Pancreas (tissue), 10 donors: ENCODE measurements around the gene FBLN1. TPM values are rescaled to one million over a fixed set of nuclear protein-coding genes. Genes with fewer than 3 reads are reported as not detected.

ENCODE experiments used
- ATAC-seq, 4 donors: fragments of 200-7000 bp; cut with Tn5 transposase; one replicate each; pipeline versions ENCODE4 v1.8.0 to v1.9.1; 2020; ENCODE audit warnings: mild to moderate bottlenecking in 4 of 4, moderate library complexity in 4 of 4
- DNase-seq, 6 donors: peaks; one replicate each; pipeline ENCODE4 v3.0.0-alpha.2; 2020
- FAIRE-seq: peaks from 2 replicates; lab custom pipeline; 2012; peaks lifted over from hg19 to GRCh38; lab: Jason Lieb, UNC
- H3K27ac ChIP-seq, 4 donors: fragments of 200-600 bp; sonication (generic); 1 replicate in 3 of 4; 2 replicates in 1 of 4; pipeline versions ENCODE4 v1.5.0 to v1.8.0; 2020
- H3K27me3 ChIP-seq, 4 donors: fragments of 200-600 bp; one replicate each; pipeline ENCODE4 v1.8.0; 2021
- H3K36me3 ChIP-seq, 3 donors: fragments of 200-600 bp; sonication (generic) in 1 of 3; one replicate each; pipeline versions ENCODE4 v1.5.0 to v1.8.0; 2020 to 2021
- H3K4me1 ChIP-seq, 3 donors: fragments of 200-600 bp; one replicate each; pipeline ENCODE4 v1.8.0; 2021
- H3K4me3 ChIP-seq, 4 donors: fragments of 200-600 bp; sonication (generic) in 2 of 4; one replicate each; pipeline versions ENCODE4 v1.5.0 to v1.8.0; 2020 to 2021
- H3K9me3 ChIP-seq, 4 donors: fragments of 200-600 bp; one replicate each; pipeline ENCODE4 v1.8.0; 2021
- WGBS, 2 donors: extraction: QIAGEN DNeasy Blood & Tissue Kit; methylation state at CpG; one replicate each; pipeline ENCODE4 v1.1.7; 2013; 5-methylcytosine and 5-hydroxymethylcytosine counted together
- intact Hi-C, 3 donors: fragments of 100-400 bp; cut with DNase I; formaldehyde crosslinking; loops; one replicate each; pipeline versions ENCODE4 v1.11.1 to v1.14.2; 2022
- polyA plus RNA-seq, 2 donors: library from polyadenylated mRNA; stranded (reverse); fragments of 200-250 nt; gene quantifications; one replicate each; pipeline ENCODE4 v1.2.3, GENCODE V29; 2013
- total RNA-seq, 6 donors: library from RNA; stranded (reverse); fragmentation: NEBNext Ultra II Directional in 4 of 6; extraction: Animal tissue kit (Norgen Biotek cat#: 25700) in 4 of 6; gene quantifications; one replicate each; pipeline versions ENCODE4 v1.2.1 to v1.2.4, GENCODE V29; 2021 to 2023
- TF ChIP-seq, protein P1 (sequence below), 4 donors: fragments of 200-600 bp; sonication (generic) in 3 of 4; IDR thresholded peaks; one replicate each; pipeline versions ENCODE4 v1.5.0 to v1.8.0; 2021; ENCODE audit warnings: antibody characterized with exemption in 4 of 4
- donor health status: healthy with polysubstance abuse.
- donor health status: DM: no; HTN: no; CAD: no; lungs with moderate emphysema.
- donor health status: DM: no; HTN: no; CAD: no.
- donor health status: control.
- donor health status: control.
- donor health status: Bipolar disorder and iron deficiency.
- donor health status: DM: yes; HTN: yes; CAD: no.
- donor health status: DM: no; HTN: no; CAD: no.
- donor health status: DM: no; HTN: no; CAD: no.
- donor health status: DM: yes; HTN: yes; CAD: no.

Gene FBLN1
- total and polyA plus RNA-seq, 8 donors, result 12.0 to 114 (median 21.5) TPM

DNA sequence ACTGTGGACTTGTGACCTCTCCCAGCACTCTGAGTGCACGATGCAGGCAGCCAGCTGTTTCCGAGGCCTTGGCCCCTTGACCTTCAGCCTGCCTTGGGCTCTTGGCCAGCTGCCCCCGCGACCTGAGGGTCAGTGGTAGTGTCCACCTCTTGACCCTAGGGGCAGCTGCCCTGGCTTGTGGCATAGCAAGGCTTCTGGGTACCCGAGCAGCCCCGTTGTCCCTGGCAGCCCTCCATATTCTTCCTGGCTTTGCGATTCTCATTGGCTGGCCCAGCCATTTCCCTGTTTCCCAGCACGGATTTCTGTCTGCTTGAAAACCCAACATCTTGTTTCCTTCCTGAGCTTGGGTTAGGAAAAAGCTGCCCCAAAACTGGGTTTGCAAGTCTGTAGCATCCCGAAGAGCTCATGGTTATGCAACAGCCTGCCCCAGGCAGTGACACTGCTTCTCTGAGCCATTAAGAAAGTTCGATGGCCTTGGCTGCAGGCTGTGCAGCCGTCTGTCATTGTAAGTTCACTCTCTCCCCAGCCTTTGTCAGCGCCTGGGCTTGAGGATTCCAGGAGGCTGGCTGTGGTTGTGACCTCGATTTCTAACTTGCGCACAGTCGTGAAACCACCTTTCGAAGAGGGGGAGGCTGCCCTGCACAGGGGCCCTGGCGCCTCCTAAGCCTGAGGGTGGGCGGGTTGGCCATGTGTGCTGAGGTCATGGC is 48.8 kb downstream of the FBLN1 start:
- H3K27ac ChIP-seq, result no peak overlapping the region
- WGBS, 2 donors, result 55 to 56% methylated on average over 18 of the region's 18 CpGs
- peaks cover 0 to 10% (median 0%) of the 10 kb centered on the region in 3 donors for H3K4me1 ChIP-seq
- H3K4me3 ChIP-seq, result no peak overlapping the region
- FAIRE-seq (no peak), DNase-seq (peak in 1 of 6 donors; percentile 11), ATAC-seq (peak in 2 of 4 donors; percentile 4 to 5)
- TF ChIP-seq, protein P1, sequence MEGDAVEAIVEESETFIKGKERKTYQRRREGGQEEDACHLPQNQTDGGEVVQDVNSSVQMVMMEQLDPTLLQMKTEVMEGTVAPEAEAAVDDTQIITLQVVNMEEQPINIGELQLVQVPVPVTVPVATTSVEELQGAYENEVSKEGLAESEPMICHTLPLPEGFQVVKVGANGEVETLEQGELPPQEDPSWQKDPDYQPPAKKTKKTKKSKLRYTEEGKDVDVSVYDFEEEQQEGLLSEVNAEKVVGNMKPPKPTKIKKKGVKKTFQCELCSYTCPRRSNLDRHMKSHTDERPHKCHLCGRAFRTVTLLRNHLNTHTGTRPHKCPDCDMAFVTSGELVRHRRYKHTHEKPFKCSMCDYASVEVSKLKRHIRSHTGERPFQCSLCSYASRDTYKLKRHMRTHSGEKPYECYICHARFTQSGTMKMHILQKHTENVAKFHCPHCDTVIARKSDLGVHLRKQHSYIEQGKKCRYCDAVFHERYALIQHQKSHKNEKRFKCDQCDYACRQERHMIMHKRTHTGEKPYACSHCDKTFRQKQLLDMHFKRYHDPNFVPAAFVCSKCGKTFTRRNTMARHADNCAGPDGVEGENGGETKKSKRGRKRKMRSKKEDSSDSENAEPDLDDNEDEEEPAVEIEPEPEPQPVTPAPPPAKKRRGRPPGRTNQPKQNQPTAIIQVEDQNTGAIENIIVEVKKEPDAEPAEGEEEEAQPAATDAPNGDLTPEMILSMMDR (IDR thresholded peaks at IDR 0.05), result no peak
- no peaks in the 10 kb centered on the region for H3K9me3 ChIP-seq
- no peaks in the 10 kb centered on the region for H3K27me3 ChIP-seq
- H3K36me3 ChIP-seq, result no peaks in the 10 kb centered on the region
- intact Hi-C loops, result loop anchor here in 2 of 3 donors (5.0 kb wide), 2 partner anchors 109 to 284 kb away; no protein-coding TSS in a partner anchor

DNA sequence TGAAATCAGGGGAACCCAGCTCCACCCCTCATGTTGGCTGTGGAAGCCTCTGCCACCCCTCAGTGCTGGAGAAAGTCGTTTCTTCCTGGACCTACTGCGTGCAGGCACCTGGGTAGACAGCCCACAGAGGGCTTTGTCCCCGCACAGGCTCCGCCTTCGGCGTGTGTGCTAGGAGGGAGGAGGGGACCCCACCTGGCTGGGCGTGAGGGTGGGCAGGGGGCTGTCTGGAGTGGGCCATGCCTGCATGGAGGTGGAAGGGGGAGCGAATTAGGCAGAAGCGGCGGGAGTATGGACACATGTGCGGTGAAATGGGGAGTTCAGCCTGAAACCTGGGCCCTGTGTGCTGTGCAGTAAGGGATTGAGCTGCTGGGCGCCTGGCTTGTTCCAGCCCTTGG is 49.3 kb downstream of the FBLN1 start:
- Histone ChIP-seq H3K27me3 (no peaks in the 10 kb centered on the region), H3K4me1 (peaks cover 0 to 10% (median 0%) of the 10 kb centered on the region in 3 donors), H3K36me3 (no peaks in the 10 kb centered on the region), H3K27ac (no peak overlapping the region), H3K9me3 (no peaks in the 10 kb centered on the region), H3K4me3 (no peak overlapping the region)
- intact Hi-C loops, result loop anchor here in 2 of 3 donors (5.0 kb wide), 2 partner anchors 110 to 285 kb away; no protein-coding TSS in a partner anchor
- no peak for FAIRE-seq
- WGBS, 2 donors, result 69 to 78% methylated on average over 12 of the region's 12 CpGs
- TF ChIP-seq, protein P1 (IDR thresholded peaks at IDR 0.05), result no peak
- no peak for DNase-seq
- peak in 1 of 4 donors; percentile 5 for ATAC-seq

DNA sequence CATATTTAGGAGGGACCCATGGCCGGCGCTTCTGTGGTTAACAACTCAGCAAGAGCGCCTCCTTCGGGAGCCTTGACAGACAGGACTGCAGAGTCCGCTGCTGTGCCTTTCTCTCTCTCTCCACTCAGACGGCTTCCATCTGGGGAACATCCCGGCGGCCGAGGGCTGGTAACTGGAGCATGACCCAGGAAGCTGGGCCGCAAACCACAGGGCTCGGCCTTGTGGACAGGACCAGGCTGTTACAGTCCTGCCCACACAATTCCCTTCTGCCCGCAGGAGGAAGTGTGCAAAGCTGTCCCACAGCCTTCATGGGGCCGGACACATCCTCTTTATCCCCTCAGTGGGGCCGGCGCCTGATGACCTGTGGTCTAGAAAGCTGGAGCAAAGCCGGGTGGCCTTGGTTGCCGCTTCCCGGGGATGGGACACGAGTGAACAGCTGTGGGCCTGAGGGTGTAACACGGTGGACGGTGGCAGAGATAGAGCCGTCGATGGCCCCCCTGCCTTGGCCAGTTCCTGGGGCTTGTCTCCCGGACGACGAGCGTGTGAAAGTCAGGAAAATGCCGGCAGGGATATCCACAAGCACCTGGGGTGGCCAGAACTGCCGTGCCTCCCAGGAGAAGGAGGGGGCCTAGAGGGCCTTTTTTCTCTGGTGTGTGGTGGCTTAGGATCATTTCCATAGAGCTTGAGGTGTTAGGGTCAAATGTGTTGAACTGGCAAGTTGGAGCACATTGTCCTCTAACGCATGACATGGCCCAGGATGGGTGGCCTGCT is 50.1 kb downstream of the FBLN1 start:
- FAIRE-seq (no peak), DNase-seq (peak in 1 of 6 donors; percentile 56), ATAC-seq (peak in 3 of 4 donors; percentile 14 to 52 (median 38))
- WGBS, 2 donors, result 67 to 77% methylated on average over 30 of the region's 30 CpGs
- Histone ChIP-seq H3K36me3 (no peaks in the 10 kb centered on the region), H3K4me1 (peaks cover 0 to 10% (median 0%) of the 10 kb centered on the region in 3 donors), H3K27ac (peak overlapping the region in 2 of 4 donors; percentile 22 to 33), H3K27me3 (no peaks in the 10 kb centered on the region), H3K9me3 (no peaks in the 10 kb centered on the region), H3K4me3 (no peak overlapping the region)
- intact Hi-C loops, result loop anchor here in 2 of 3 donors (5.0 kb wide), 2 partner anchors 110 to 285 kb away; no protein-coding TSS in a partner anchor
- TF ChIP-seq, protein P1 (IDR thresholded peaks at IDR 0.05), result no peak

DNA sequence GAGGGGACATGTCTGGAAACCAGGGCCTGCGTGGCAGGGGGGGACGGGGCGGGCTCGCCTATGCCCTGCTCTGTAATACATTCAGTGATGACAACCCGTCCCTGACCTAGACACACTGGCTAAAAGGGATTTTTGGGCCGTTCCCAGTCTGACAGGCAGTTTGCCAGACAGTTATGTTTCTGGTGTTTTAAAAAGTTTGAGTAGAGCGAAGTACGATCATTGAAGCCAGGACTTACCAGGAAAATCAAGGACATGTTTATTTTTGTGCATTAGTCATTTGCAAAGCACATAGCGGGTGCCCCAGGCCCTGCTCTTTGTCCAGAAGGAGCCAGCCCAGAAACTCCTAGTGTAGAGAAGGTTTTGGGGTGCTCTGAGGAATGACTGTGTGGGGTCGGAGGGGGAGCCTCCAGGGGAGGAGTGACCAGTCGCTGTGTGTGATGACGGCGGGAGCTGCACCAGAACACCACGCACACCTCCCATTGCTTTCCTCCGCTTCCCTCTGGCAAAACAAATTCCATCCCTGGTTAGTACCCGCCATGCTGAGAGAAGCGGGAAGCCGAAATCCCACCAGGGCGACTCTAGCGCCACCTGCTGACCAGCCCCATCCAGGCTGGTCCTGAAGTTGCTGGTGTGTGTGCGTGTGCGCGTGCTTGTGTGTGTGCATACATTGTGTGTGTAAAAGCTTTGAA is 50.8 kb downstream of the FBLN1 start:
- TF ChIP-seq, protein P1 (IDR thresholded peaks at IDR 0.05), result peak; percentile 64 to 77 (median 70)
- ATAC-seq, result peak; percentile 78 to 80 (median 80)
- 23 to 26% methylated on average over 23 of the region's 23 CpGs for WGBS, 2 donors

More for the DNA sequence above, 50.8 kb downstream of the FBLN1 start:
- Histone ChIP-seq H3K27me3 (no peaks in the 10 kb centered on the region), H3K36me3 (no peaks in the 10 kb centered on the region), H3K9me3 (no peaks in the 10 kb centered on the region), H3K27ac (peak overlapping the region in 2 of 4 donors; percentile 22 to 33), H3K4me3 (no peak overlapping the region), H3K4me1 (peaks cover 0 to 10% (median 0%) of the 10 kb centered on the region in 3 donors)
- intact Hi-C loops, result loop anchor here in 2 of 3 donors (5.0 kb wide), 2 partner anchors 111 to 286 kb away; no protein-coding TSS in a partner anchor
- no peak for FAIRE-seq
- peak in 5 of 6 donors; percentile 41 to 89 (median 72) for DNase-seq
